CMK (cell line): ENCODE data around the gene ACTR3.

Experiments
- DNase-seq: peaks from one replicate; pipeline ENCODE4 v3.0.0-alpha.2; 2010; ENCODE audit warnings: low read depth

Gene ACTR3

GRCh38 chr2:113965644-113966043 lies 75.8 kb downstream of the ACTR3 start:
- no peak for DNase-seq

GRCh38 chr2:113966171-113966570 lies 76.3 kb downstream of the ACTR3 start:
- DNase-seq = no peak

- DNase-seq = no peak
These were observed 76.9 kb downstream of the ACTR3 start for GRCh38 chr2:113966832-113967231.

GRCh38 chr2:113967272-113967671 lies 77.4 kb downstream of the ACTR3 start:
- no peak for DNase-seq

GRCh38 chr2:113972766-113973165 lies 82.9 kb downstream of the ACTR3 start:
- DNase-seq = no peak

GRCh38 chr2:113973810-113974209 lies 83.9 kb downstream of the ACTR3 start:
- DNase-seq = no peak

GRCh38 chr2:113974727-113975126 lies 84.8 kb downstream of the ACTR3 start:
- no peak for DNase-seq

- DNase-seq = no peak
These were observed 86.5 kb downstream of the ACTR3 start for GRCh38 chr2:113976277-113976928.

GRCh38 chr2:113977060-113977659 lies 87.3 kb downstream of the ACTR3 start:
- no peak for DNase-seq

- DNase-seq = no peak
These were observed 88.0 kb downstream of the ACTR3 start for GRCh38 chr2:113977660-113978523.

GRCh38 chr2:113978524-113979190 lies 88.8 kb downstream of the ACTR3 start:
- no peak for DNase-seq

GRCh38 chr2:113979191-113980128 lies 89.6 kb downstream of the ACTR3 start:
- no peak for DNase-seq

GRCh38 chr2:113980946-113981345 lies 91.1 kb downstream of the ACTR3 start:
- no peak for DNase-seq

- DNase-seq = no peak
These were observed 91.7 kb downstream of the ACTR3 start for GRCh38 chr2:113981404-113982134.

- no peak for DNase-seq
These were observed 95.9 kb downstream of the ACTR3 start for GRCh38 chr2:113985554-113986397.

- DNase-seq = no peak
These were observed 96.9 kb downstream of the ACTR3 start for GRCh38 chr2:113986762-113987290.

GRCh38 chr2:113992090-113992489 lies 102.2 kb downstream of the ACTR3 start:
- DNase-seq = no peak

- DNase-seq = no peak
These were observed 107.0 kb downstream of the ACTR3 start for GRCh38 chr2:113996671-113997594.
